GM19455 (cell line): Measurements from ENCODE around the gene C2orf42.
"Not testable (repeated sequence)": the region's sequence is repeated elsewhere in the genome, so short reads cannot be mapped to it uniquely, and the experiment has no call there.

Source experiments
- ATAC-seq: cut with Tn5 transposase; IDR thresholded peaks from one replicate; pipeline ENCODE4 v1.9.1; 2021; ENCODE audit not compliant: unreplicated experiment

The C2orf42 gene

GRCh38 chr2:70190418-70191243 lies at the start of gene C2orf42:
C2orf42 (minus strand) TSS chr2:70191019; CDS start chr2:70181985, 9,034 bp downstream.
- peak; percentile 80 for ATAC-seq

- no peak for ATAC-seq
Observed at GRCh38 chr2:70240599-70240998, 49.8 kb upstream of the C2orf42 start.

- ATAC-seq: no peak
Observed at GRCh38 chr2:70233926-70234325, 43.1 kb upstream of the C2orf42 start.

- ATAC-seq: no peak
Observed at GRCh38 chr2:70226781-70227180, 36.0 kb upstream of the C2orf42 start.

GRCh38 chr2:70223305-70223704 lies 32.5 kb upstream of the C2orf42 start:
- ATAC-seq: not testable (repeated sequence)

- ATAC-seq: no peak
Observed at GRCh38 chr2:70214953-70215549, 24.2 kb upstream of the C2orf42 start.

- no peak for ATAC-seq
Observed at GRCh38 chr2:70214365-70214764, 23.5 kb upstream of the C2orf42 start.

GRCh38 chr2:70212298-70212932 lies 21.6 kb upstream of the C2orf42 start:
- ATAC-seq: no peak

- no peak for ATAC-seq
Observed at GRCh38 chr2:70211595-70211994, 20.8 kb upstream of the C2orf42 start.

GRCh38 chr2:70204452-70204851 lies 13.6 kb upstream of the C2orf42 start:
- no peak for ATAC-seq

- no peak for ATAC-seq
Observed at GRCh38 chr2:70203086-70203485, 12.3 kb upstream of the C2orf42 start.

GRCh38 chr2:70202236-70202806 lies 11.5 kb upstream of the C2orf42 start:
- ATAC-seq: no peak

- no peak for ATAC-seq
Observed at GRCh38 chr2:70201831-70202230, 11.0 kb upstream of the C2orf42 start.

- no peak for ATAC-seq
Observed at GRCh38 chr2:70201225-70201768, 10.5 kb upstream of the C2orf42 start.

- ATAC-seq: no peak
Observed at GRCh38 chr2:70199320-70199864, 8.6 kb upstream of the C2orf42 start.

- no peak for ATAC-seq
Observed at GRCh38 chr2:70192516-70192915, 1.7 kb upstream of the C2orf42 start.

GRCh38 chr2:70191244-70191735 lies 471 bp upstream of the C2orf42 start:
- ATAC-seq: no peak

GRCh38 chr2:70188460-70188859 lies 2.4 kb downstream of the C2orf42 start:
- ATAC-seq: no peak

GRCh38 chr2:70187170-70187569 lies 3.6 kb downstream of the C2orf42 start:
- ATAC-seq: not testable (repeated sequence)

GRCh38 chr2:70182689-70183088 lies 8.1 kb downstream of the C2orf42 start:
- no peak for ATAC-seq
